Retinal pigment epithelial cell (primary cell): ENCODE measurements around the gene ATP1A2.

ENCODE experiments used
- DNase-seq: peaks from one replicate; pipeline ENCODE4 v3.0.0-alpha.2; 2010; ENCODE audit warnings: low read depth
- H3K4me3 ChIP-seq: 2 replicates; pipeline ENCODE4 v1.5.1; 2011; ENCODE audit warnings: mild to moderate bottlenecking, low read length, control low read depth, moderate library complexity
- CTCF ChIP-seq: conservative IDR thresholded peaks from 2 replicates; pipeline ENCODE4 v1.5.1; 2011; ENCODE audit warnings: low read depth, low read length, control low read depth, inconsistent platforms

The ATP1A2 gene

GRCh38 chr1:160189649-160190625, 74.4 kb downstream of the ATP1A2 start, which contains the start of gene CASQ1:
Gene CASQ1 (plus strand): TSS chr1:160190575. CDS start chr1:160190752, 177 bp downstream.
- no peak for DNase-seq
- no peak within 1 kb of the TSS for H3K4me3 ChIP-seq
- TF ChIP-seq CTCF, result no peak

GRCh38 chr1:160191756-160192155, 76.2 kb downstream of the ATP1A2 start:
- no peak for DNase-seq
- no peak overlapping the region for H3K4me3 ChIP-seq
- no peak for TF ChIP-seq CTCF

- DNase-seq, result no peak
- H3K4me3 ChIP-seq, result no peak overlapping the region
- no peak for TF ChIP-seq CTCF
These were observed 76.7 kb downstream of the ATP1A2 start for GRCh38 chr1:160192234-160192633.
